Nephron progenitor cell (in vitro differentiated cells): ENCODE data around the gene HMCN1.

ENCODE experiments used
- DNase-seq: peaks from one replicate; pipeline ENCODE4 v3.0.0; 2021
- H3K27ac Mint-ChIP-seq: 2 replicates; pipeline ENCODE4 v1.8.0; 2021; ENCODE audit warnings: mild to moderate bottlenecking, moderate library complexity, mixed read lengths
- H3K27me3 Mint-ChIP-seq: 2 replicates; pipeline ENCODE4 v1.8.0; 2021; ENCODE audit warnings: mild to moderate bottlenecking, low read depth, mixed read lengths; ENCODE audit not compliant: poor library complexity
- H3K36me3 Mint-ChIP-seq: 2 replicates; pipeline ENCODE4 v1.8.0; 2021; ENCODE audit warnings: low read depth, mixed read lengths
- H3K4me1 Mint-ChIP-seq: 2 replicates; pipeline ENCODE4 v1.8.0; 2021; ENCODE audit warnings: mixed read lengths
- H3K4me3 Mint-ChIP-seq: 2 replicates; pipeline ENCODE4 v1.8.0; 2021; ENCODE audit warnings: mild to moderate bottlenecking, moderate library complexity, mixed read lengths
- H3K9me3 Mint-ChIP-seq: 2 replicates; pipeline ENCODE4 v1.8.0; 2021; ENCODE audit warnings: mild to moderate bottlenecking, moderate library complexity, mixed read lengths
- TF ChIP-seq, protein P1 (sequence below): fragments of 200-600 bp; sonication (generic); IDR thresholded peaks from 2 replicates; pipeline ENCODE4 v1.5.0; 2021; ENCODE audit warnings: antibody characterized with exemption

The HMCN1 gene

DNA sequence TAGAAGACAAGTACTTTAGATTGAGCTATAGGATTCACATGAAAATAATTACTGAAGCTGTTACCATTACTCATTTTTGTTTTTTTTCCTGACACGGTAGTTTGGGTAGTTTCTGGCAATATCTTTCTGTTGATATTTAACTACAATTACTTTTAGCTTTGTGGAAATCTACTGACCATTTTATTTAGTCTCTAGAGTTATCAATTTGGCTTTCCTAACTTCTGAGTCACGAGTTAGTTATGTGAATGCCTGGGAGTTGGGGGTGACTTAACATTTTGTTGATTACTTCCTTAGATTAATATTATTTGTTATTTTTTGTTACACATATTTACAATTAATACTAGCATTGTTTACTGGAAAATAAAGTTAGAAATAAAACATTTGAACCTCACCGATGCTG, 160.6 kb downstream of the HMCN1 start:
- Mint-ChIP-seq H3K27ac (no peak overlapping the region), H3K9me3 (peaks cover 23% of the 10 kb centered on the region), H3K27me3 (no peaks in the 10 kb centered on the region), H3K36me3 (peaks cover 25% of the 10 kb centered on the region), H3K4me1 (no peaks in the 10 kb centered on the region), H3K4me3 (no peak overlapping the region)
- TF ChIP-seq, protein P1, sequence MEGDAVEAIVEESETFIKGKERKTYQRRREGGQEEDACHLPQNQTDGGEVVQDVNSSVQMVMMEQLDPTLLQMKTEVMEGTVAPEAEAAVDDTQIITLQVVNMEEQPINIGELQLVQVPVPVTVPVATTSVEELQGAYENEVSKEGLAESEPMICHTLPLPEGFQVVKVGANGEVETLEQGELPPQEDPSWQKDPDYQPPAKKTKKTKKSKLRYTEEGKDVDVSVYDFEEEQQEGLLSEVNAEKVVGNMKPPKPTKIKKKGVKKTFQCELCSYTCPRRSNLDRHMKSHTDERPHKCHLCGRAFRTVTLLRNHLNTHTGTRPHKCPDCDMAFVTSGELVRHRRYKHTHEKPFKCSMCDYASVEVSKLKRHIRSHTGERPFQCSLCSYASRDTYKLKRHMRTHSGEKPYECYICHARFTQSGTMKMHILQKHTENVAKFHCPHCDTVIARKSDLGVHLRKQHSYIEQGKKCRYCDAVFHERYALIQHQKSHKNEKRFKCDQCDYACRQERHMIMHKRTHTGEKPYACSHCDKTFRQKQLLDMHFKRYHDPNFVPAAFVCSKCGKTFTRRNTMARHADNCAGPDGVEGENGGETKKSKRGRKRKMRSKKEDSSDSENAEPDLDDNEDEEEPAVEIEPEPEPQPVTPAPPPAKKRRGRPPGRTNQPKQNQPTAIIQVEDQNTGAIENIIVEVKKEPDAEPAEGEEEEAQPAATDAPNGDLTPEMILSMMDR: no peak
- DNase-seq: no peak

DNA sequence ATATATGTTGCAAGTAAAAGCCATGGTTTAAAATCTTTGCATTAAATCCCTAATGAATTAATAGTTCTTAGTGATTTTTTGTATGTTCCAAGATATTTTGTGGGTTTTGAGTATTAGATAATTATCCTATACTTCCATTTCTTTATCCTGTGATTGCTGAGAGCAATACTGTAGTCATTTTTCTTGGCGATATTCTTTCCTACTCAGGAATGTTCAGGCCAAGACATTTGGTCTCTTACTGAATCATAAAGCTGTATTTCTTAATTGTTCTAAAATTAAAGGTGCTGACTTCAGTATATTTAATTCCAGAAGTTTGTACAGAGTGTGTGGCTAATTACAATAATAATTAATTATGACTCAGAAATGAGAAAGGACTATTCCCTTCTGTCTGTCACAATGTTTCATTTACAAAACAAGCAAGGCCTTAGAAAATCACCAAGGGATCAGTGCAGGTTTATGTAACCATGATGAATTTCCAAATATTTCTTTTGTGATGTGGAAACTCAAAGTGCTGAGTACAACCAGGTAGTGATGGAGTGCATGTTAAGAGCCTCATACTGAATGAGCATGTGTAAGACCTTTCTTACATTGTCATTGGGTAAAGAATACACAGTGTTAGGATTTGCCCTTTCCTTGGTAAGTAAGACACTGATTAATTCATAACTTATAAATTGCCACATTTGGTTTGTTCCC, 161.2 kb downstream of the HMCN1 start:
- Mint-ChIP-seq H3K4me1 (no peaks in the 10 kb centered on the region), H3K27ac (no peak overlapping the region), H3K36me3 (peaks cover 20% of the 10 kb centered on the region), H3K9me3 (peaks cover 18% of the 10 kb centered on the region), H3K27me3 (no peaks in the 10 kb centered on the region), H3K4me3 (no peak overlapping the region)
- TF ChIP-seq, protein P1: no peak
- no peak for DNase-seq

DNA sequence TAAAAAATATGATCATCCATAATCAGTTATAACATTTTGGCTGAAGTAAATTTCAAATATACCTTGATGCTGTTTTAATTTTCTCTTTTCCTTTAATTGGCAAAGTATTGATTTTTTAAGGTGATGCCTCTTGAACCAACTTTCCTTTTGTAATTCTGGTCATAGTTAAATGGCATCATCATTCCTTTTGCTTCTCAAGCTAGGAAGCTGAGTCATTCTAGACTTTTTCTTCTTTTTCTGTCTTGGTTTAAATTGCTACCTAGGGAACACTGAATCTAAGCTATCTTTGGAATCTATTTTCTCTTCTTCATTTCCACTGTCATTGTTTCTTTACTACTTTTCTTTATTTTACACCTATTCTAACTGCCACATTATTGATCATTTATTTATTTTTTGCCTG, 162.7 kb downstream of the HMCN1 start:
- H3K9me3 Mint-ChIP-seq: peaks cover 15% of the 10 kb centered on the region
- H3K27ac Mint-ChIP-seq: peak overlapping the region; percentile 21
- H3K36me3 Mint-ChIP-seq: peaks cover 17% of the 10 kb centered on the region
- H3K27me3 Mint-ChIP-seq: no peaks in the 10 kb centered on the region
- no peaks in the 10 kb centered on the region for H3K4me1 Mint-ChIP-seq
- no peak for DNase-seq
- TF ChIP-seq, protein P1: no peak
- H3K4me3 Mint-ChIP-seq: no peak overlapping the region

DNA sequence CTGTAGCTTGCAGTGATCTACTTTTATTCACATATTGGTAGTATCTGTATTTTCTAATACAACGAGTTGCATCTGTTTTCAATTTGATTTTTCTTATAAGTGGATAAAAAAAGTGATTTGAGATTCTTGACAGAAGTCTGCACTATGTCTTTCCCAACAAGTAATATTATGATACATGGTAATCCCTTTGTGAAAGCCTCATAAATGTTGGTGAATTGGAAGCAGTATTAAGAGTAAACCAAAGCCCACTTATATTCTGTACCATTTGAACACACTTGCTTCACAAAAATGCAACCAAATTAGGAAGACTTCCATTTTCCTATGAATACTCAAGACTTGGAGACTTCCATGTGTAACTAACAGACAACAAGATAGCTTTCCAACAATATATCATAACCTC, 172.0 kb downstream of the HMCN1 start:
- Mint-ChIP-seq H3K4me3 (no peak overlapping the region), H3K4me1 (no peaks in the 10 kb centered on the region), H3K36me3 (peaks cover 14% of the 10 kb centered on the region), H3K27me3 (no peaks in the 10 kb centered on the region), H3K27ac (no peak overlapping the region), H3K9me3 (no peaks in the 10 kb centered on the region)
- no peak for DNase-seq
- TF ChIP-seq, protein P1: no peak

DNA sequence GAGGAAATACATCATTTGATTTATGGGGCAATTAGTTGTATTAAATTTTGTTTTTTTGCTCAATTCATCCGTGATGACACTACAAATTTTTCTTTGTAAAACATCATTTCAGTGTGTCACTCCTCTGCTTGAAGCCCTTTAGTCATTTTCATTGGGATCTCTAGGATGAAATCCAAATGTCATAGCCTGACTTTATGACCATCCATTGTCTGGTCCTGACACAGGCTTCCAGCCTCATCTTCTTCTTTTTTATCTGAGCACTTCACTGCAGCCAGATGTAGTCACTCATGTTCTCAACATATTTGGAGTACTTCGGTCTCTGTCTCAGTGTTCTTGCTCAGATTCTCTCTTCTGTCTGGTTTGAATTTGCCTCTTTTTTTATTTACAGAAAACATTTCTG, 173.1 kb downstream of the HMCN1 start:
- H3K4me1 Mint-ChIP-seq: no peaks in the 10 kb centered on the region
- DNase-seq: no peak
- no peaks in the 10 kb centered on the region for H3K27me3 Mint-ChIP-seq
- H3K9me3 Mint-ChIP-seq: no peaks in the 10 kb centered on the region
- H3K4me3 Mint-ChIP-seq: no peak overlapping the region
- no peak overlapping the region for H3K27ac Mint-ChIP-seq
- TF ChIP-seq, protein P1: no peak
- H3K36me3 Mint-ChIP-seq: peaks cover 22% of the 10 kb centered on the region

DNA sequence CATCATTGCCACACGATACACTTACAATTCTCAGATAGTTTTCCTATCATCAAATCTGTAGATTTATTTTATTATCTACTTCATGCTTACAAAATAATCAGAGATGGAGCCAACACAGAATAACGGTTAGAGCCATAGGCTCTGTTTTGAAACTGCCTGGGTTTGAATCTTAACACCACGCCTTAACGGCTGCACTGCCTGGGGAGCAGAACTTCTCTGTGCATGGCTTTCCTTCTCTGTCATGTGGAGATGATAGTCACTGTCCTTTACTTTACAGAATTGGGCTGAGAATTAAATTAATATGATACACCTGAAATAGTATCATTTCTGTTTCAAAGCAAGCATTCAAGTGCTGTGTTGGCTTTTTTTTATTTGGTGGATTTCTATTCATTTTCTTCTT, 177.8 kb downstream of the HMCN1 start:
- H3K27ac Mint-ChIP-seq: no peak overlapping the region
- peaks cover 22% of the 10 kb centered on the region for H3K36me3 Mint-ChIP-seq
- H3K9me3 Mint-ChIP-seq: no peaks in the 10 kb centered on the region
- no peaks in the 10 kb centered on the region for H3K27me3 Mint-ChIP-seq
- no peak for DNase-seq
- H3K4me3 Mint-ChIP-seq: no peak overlapping the region
- no peaks in the 10 kb centered on the region for H3K4me1 Mint-ChIP-seq
- TF ChIP-seq, protein P1: no peak
